ENCODE measurements around the gene SLC37A2.

Gene SLC37A2

GRCh38 chr11:125092669-125093068 lies 29.6 kb downstream of the SLC37A2 start:
- Histone ChIP-seq H3K4me3 (ENCODE audit: low read length in 2 of 2) (no peak overlapping the region), H4K8ac (ENCODE audit: low read depth, low read length) (peak overlapping the region; percentile 20), H3K27me3 (ENCODE audit: control insufficient read depth in 3 of 3, insufficient read depth in 3 of 3, low read depth in 1 of 3, low read length in 3 of 3) (no peaks in the 10 kb centered on the region), H2BK120ac (ENCODE audit: low read depth, low read length) (no peak overlapping the region), H3K9ac (ENCODE audit: low read depth, low read length, poor library complexity) (no peak overlapping the region), H2BK12ac (ENCODE audit: low read length) (no peak overlapping the region), H4K91ac (ENCODE audit: low read depth, low read length, poor library complexity) (no peak overlapping the region), H3K36me3 (replicated peaks in 1 of 2; ENCODE audit: control insufficient read depth in 2 of 2, insufficient read depth in 2 of 2, low read length in 2 of 2) (peaks cover 3 to 36% of the 10 kb centered on the region in 2 donors), H3K27ac (replicated peaks; ENCODE audit: low read length) (no peak overlapping the region), H3K79me1 (ENCODE audit: low read depth, low read length) (no peaks in the 10 kb centered on the region), H2BK15ac (ENCODE audit: low read length) (no peak overlapping the region), H3K18ac (ENCODE audit: low read length) (no peak overlapping the region), H2BK5ac (ENCODE audit: low read length) (no peak overlapping the region), H3K9me3 (replicated peaks in 1 of 2; ENCODE audit: control insufficient read depth in 2 of 2, insufficient read depth in 1 of 2, low read depth in 1 of 2, low read length in 2 of 2) (no peaks in the 10 kb centered on the region), H3K4me2 (ENCODE audit: insufficient read depth, low read length, poor library complexity, severe bottlenecking) (no peak overlapping the region), H3K23ac (ENCODE audit: low read depth, low read length, poor library complexity) (no peak overlapping the region), H3K4ac (ENCODE audit: low read length) (no peak overlapping the region), H3K4me1 (ENCODE audit: control insufficient read depth in 2 of 2, insufficient read depth in 1 of 2, low read depth in 1 of 2, low read length in 2 of 2) (peaks cover 10 to 12% of the 10 kb centered on the region in 2 donors), H2AK5ac (ENCODE audit: low read depth, low read length) (no peak overlapping the region), H3K14ac (ENCODE audit: low read length) (no peak overlapping the region), H2AFZ (ENCODE audit: low read length) (no peak overlapping the region)
- no CpG with 5 or more reads among the region's 6 CpGs for WGBS, 2 donors (ENCODE audit: extremely low coverage in 2 of 2, insufficient read length in 2 of 2, insufficient replicate concordance in 1 of 2)
- no peak for DNase-seq (ENCODE audit: low spot score)

GRCh38 chr11:125093502-125093901 lies 30.4 kb downstream of the SLC37A2 start:
- Histone ChIP-seq H4K8ac (ENCODE audit: low read depth, low read length) (no peak overlapping the region), H2BK120ac (ENCODE audit: low read depth, low read length) (no peak overlapping the region), H2BK15ac (ENCODE audit: low read length) (no peak overlapping the region), H3K9ac (ENCODE audit: low read depth, low read length, poor library complexity) (no peak overlapping the region), H3K27me3 (ENCODE audit: control insufficient read depth in 3 of 3, insufficient read depth in 3 of 3, low read depth in 1 of 3, low read length in 3 of 3) (no peaks in the 10 kb centered on the region), H4K91ac (ENCODE audit: low read depth, low read length, poor library complexity) (no peak overlapping the region), H3K4me1 (ENCODE audit: control insufficient read depth in 2 of 2, insufficient read depth in 1 of 2, low read depth in 1 of 2, low read length in 2 of 2) (peaks cover 10 to 12% of the 10 kb centered on the region in 2 donors), H2BK12ac (ENCODE audit: low read length) (no peak overlapping the region), H3K4ac (ENCODE audit: low read length) (no peak overlapping the region), H3K4me3 (ENCODE audit: low read length in 2 of 2) (no peak overlapping the region), H2AFZ (ENCODE audit: low read length) (no peak overlapping the region), H3K9me3 (replicated peaks in 1 of 2; ENCODE audit: control insufficient read depth in 2 of 2, insufficient read depth in 1 of 2, low read depth in 1 of 2, low read length in 2 of 2) (no peaks in the 10 kb centered on the region), H3K36me3 (replicated peaks in 1 of 2; ENCODE audit: control insufficient read depth in 2 of 2, insufficient read depth in 2 of 2, low read length in 2 of 2) (peaks cover 3 to 43% of the 10 kb centered on the region in 2 donors), H3K23ac (ENCODE audit: low read depth, low read length, poor library complexity) (no peak overlapping the region), H2AK5ac (ENCODE audit: low read depth, low read length) (no peak overlapping the region), H3K14ac (ENCODE audit: low read length) (no peak overlapping the region), H3K4me2 (ENCODE audit: insufficient read depth, low read length, poor library complexity, severe bottlenecking) (no peak overlapping the region), H3K27ac (replicated peaks; ENCODE audit: low read length) (no peak overlapping the region), H3K18ac (ENCODE audit: low read length) (no peak overlapping the region), H3K79me1 (ENCODE audit: low read depth, low read length) (no peaks in the 10 kb centered on the region), H2BK5ac (ENCODE audit: low read length) (no peak overlapping the region)
- no peak for DNase-seq (ENCODE audit: low spot score)
- no CpG with 5 or more reads among the region's 4 CpGs for WGBS, 2 donors (ENCODE audit: extremely low coverage in 2 of 2, insufficient read length in 2 of 2, insufficient replicate concordance in 1 of 2)

GRCh38 chr11:125094731-125095130 lies 31.6 kb downstream of the SLC37A2 start:
- no peak overlapping the region for H2AFZ ChIP-seq (ENCODE audit: low read length)
- no peaks in the 10 kb centered on the region for H3K27me3 ChIP-seq (ENCODE audit: control insufficient read depth in 3 of 3, insufficient read depth in 3 of 3, low read depth in 1 of 3, low read length in 3 of 3)
- H2BK5ac ChIP-seq (ENCODE audit: low read length) = no peak overlapping the region
- H3K4me2 ChIP-seq (ENCODE audit: insufficient read depth, low read length, poor library complexity, severe bottlenecking) = no peak overlapping the region
- H2BK12ac ChIP-seq (ENCODE audit: low read length) = no peak overlapping the region
- no peak overlapping the region for H3K4ac ChIP-seq (ENCODE audit: low read length)
- DNase-seq (ENCODE audit: low spot score) = no peak
- H3K27ac ChIP-seq (replicated peaks; ENCODE audit: low read length) = no peak overlapping the region
- H3K23ac ChIP-seq (ENCODE audit: low read depth, low read length, poor library complexity) = no peak overlapping the region
- no peak overlapping the region for H4K8ac ChIP-seq (ENCODE audit: low read depth, low read length)
- no peak overlapping the region for H3K4me3 ChIP-seq (ENCODE audit: low read length in 2 of 2)
- no peak overlapping the region for H2BK15ac ChIP-seq (ENCODE audit: low read length)
- no peak overlapping the region for H3K18ac ChIP-seq (ENCODE audit: low read length)
- no peaks in the 10 kb centered on the region for H3K9me3 ChIP-seq (replicated peaks in 1 of 2; ENCODE audit: control insufficient read depth in 2 of 2, insufficient read depth in 1 of 2, low read depth in 1 of 2, low read length in 2 of 2)
- no peak overlapping the region for H3K9ac ChIP-seq (ENCODE audit: low read depth, low read length, poor library complexity)
- peaks cover 10 to 12% of the 10 kb centered on the region in 2 donors for H3K4me1 ChIP-seq (ENCODE audit: control insufficient read depth in 2 of 2, insufficient read depth in 1 of 2, low read depth in 1 of 2, low read length in 2 of 2)
- H3K36me3 ChIP-seq (replicated peaks in 1 of 2; ENCODE audit: control insufficient read depth in 2 of 2, insufficient read depth in 2 of 2, low read length in 2 of 2) = peaks cover 3 to 51% of the 10 kb centered on the region in 2 donors
- H4K91ac ChIP-seq (ENCODE audit: low read depth, low read length, poor library complexity) = no peak overlapping the region
- H3K14ac ChIP-seq (ENCODE audit: low read length) = no peak overlapping the region
- H2AK5ac ChIP-seq (ENCODE audit: low read depth, low read length) = no peak overlapping the region
- no peaks in the 10 kb centered on the region for H3K79me1 ChIP-seq (ENCODE audit: low read depth, low read length)
- WGBS, 2 donors (ENCODE audit: extremely low coverage in 2 of 2, insufficient read length in 2 of 2, insufficient replicate concordance in 1 of 2) = no CpG with 5 or more reads among the region's 2 CpGs
- no peak overlapping the region for H2BK120ac ChIP-seq (ENCODE audit: low read depth, low read length)

GRCh38 chr11:125100136-125100535 lies 37.0 kb downstream of the SLC37A2 start:
- H2BK15ac ChIP-seq (ENCODE audit: low read length) = no peak overlapping the region
- no peak for DNase-seq (ENCODE audit: low spot score)
- no peak overlapping the region for H3K14ac ChIP-seq (ENCODE audit: low read length)
- no peak overlapping the region for H4K8ac ChIP-seq (ENCODE audit: low read depth, low read length)
- no peak overlapping the region for H3K27ac ChIP-seq (replicated peaks; ENCODE audit: low read length)
- no peak overlapping the region for H3K9ac ChIP-seq (ENCODE audit: low read depth, low read length, poor library complexity)
- no peaks in the 10 kb centered on the region for H3K79me1 ChIP-seq (ENCODE audit: low read depth, low read length)
- H3K23ac ChIP-seq (ENCODE audit: low read depth, low read length, poor library complexity) = no peak overlapping the region
- H2BK5ac ChIP-seq (ENCODE audit: low read length) = no peak overlapping the region
- no peak overlapping the region for H2BK12ac ChIP-seq (ENCODE audit: low read length)
- H2BK120ac ChIP-seq (ENCODE audit: low read depth, low read length) = no peak overlapping the region
- H3K4me3 ChIP-seq (ENCODE audit: low read length in 2 of 2) = no peak overlapping the region
- H3K4me1 ChIP-seq (ENCODE audit: control insufficient read depth in 2 of 2, insufficient read depth in 1 of 2, low read depth in 1 of 2, low read length in 2 of 2) = no peaks in the 10 kb centered on the region
- H2AFZ ChIP-seq (ENCODE audit: low read length) = no peak overlapping the region
- no CpG with 5 or more reads among the region's 2 CpGs for WGBS, 2 donors (ENCODE audit: extremely low coverage in 2 of 2, insufficient read length in 2 of 2, insufficient replicate concordance in 1 of 2)
- H3K4ac ChIP-seq (ENCODE audit: low read length) = no peak overlapping the region
- peaks cover 0 to 8% of the 10 kb centered on the region in 2 donors for H3K9me3 ChIP-seq (replicated peaks in 1 of 2; ENCODE audit: control insufficient read depth in 2 of 2, insufficient read depth in 1 of 2, low read depth in 1 of 2, low read length in 2 of 2)
- no peak overlapping the region for H4K91ac ChIP-seq (ENCODE audit: low read depth, low read length, poor library complexity)
- H2AK5ac ChIP-seq (ENCODE audit: low read depth, low read length) = no peak overlapping the region
- peaks cover 3 to 77% of the 10 kb centered on the region in 2 donors for H3K36me3 ChIP-seq (replicated peaks in 1 of 2; ENCODE audit: control insufficient read depth in 2 of 2, insufficient read depth in 2 of 2, low read length in 2 of 2)
- no peak overlapping the region for H3K4me2 ChIP-seq (ENCODE audit: insufficient read depth, low read length, poor library complexity, severe bottlenecking)
- H3K27me3 ChIP-seq (ENCODE audit: control insufficient read depth in 3 of 3, insufficient read depth in 3 of 3, low read depth in 1 of 3, low read length in 3 of 3) = no peaks in the 10 kb centered on the region
- H3K18ac ChIP-seq (ENCODE audit: low read length) = no peak overlapping the region
